HUDEP-2 (cell line): ENCODE measurements around the gene CASTOR1.

Experiments
- DNase-seq, 76 experiments: peaks; one replicate each; lab custom pipeline; 2025; ENCODE audit not compliant: unreplicated experiment in 76 of 76; lab: John Stamatoyannopoulos, UW

Gene CASTOR1

DNA sequence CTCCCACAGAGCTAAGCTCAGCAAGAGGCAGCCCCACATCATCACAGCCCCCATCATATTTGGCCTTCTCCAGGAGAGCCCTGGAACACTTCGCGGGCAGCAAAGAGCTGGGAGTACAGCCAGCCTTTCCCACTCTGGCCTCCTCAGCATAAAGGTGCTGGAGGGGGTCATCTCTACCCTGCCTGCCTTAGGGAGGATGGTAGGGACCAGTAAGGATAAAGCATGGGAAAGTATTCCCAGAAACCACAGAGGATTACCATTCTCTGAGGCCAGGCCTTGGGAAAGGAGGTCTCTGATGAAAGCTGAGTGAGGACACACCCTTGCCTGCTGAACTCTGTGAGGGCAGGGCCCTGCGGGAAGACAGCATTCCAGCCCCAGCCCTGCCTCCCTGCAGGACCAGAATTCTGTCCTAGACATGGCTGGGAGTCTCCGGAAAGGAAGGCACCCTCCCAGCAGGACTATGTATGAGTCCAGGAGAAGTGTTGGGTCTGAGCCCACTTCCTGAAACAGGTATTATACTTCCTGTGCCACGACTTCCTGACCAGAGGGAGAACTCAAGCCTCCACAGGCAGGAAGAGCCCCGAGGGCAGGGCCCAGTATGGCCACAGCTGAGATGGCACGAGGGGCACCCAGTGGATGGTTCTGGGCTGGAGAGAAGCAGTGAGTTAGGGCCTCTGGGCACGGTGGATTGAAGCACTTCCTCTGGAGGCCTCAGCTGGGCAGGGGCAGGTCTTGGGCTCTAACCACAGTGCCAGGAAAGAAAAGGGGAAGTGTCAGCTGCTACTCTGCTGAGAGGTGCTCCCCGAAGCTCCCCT, 12.9 kb upstream of the CASTOR1 start:
- peak in 21 of 76 experiments; percentile 12 to 44 (median 29) for DNase-seq

DNA sequence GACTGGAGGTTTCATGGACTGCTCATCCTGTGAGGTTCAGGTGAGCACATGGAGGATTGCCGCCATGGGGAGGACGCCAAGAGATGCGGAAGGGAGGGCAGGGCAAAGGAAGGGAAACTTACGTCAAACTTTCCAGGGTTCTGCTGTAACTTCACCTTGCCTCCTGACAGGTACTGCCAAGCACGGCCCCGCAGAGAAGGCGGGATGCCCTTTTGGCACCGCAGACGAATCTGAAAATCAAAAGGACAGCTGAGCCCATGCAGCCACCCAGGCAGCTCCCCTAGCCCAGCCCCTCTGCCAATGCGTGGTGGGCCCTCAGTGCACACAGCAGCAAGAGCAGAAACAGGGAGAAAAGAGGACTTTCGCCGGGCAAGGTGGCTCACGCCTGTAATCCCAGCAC, 10.0 kb upstream of the CASTOR1 start:
- no peak for DNase-seq

DNA sequence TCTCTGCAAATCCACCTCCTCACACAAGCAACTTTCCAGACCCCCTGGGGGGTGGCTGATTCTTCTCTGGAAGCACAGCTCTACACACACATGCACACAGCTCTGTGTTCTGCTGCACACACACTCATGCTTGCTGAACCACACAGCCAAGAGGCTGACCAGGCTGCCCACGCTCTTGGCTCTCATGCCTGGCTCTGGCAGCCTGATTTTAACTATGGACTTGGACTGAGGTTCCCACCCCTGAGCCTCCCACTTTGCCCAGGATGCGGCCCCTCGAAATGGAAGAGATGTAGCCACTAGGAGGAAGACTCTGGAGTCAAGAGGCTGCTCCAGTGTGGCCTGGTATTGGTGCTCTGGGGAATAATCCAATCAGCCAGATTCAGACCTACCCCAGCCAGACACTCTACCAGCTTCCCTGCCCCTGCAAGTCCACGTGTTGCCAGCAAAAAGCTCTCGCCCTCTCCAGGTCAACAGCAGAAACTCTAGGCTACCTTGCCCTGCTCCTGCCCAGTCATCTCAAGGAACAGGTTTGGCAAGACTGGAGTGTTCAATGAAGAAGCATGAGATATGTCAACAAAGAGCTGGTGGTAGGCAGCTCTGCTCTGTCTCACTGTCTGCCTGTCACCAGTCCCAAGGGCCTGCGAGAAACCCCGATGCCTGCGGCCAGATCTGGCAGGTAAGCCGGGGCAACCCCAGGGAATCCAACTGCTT, 8.8 kb upstream of the CASTOR1 start:
- no peak for DNase-seq

DNA sequence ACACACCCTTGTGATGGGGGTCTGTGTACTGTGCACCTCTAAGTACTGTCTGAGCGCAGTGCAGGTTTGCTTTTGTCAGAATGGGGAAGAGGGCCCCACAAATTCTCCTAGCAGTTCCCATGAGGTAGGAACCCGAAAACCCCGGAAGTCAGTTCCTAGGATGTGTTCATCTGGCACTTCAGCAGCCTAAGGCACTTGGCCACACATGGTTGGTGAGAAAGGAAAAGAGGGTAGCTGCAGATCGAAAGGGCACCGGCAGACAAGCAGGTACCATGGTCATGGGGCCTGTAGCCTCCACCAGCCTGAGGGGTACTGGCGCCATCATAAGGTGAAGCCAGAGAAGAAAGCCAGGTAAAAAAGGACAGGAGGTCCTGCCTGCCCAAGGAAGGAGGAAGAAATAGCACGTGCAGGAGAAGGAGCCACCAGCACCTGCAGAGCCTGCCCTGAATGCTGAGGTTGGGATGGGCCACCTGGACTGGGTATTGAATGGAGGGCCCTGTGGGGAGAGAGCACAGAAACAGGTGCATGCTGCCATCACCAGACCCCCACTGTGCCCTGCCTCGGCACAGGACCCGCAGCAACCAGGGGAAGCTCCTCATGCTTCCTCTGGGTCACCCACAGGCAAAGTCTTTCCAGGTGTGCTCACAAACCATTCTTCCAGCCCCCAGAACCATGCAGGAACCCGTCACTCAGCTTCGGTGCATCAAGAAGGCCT, 8.1 kb upstream of the CASTOR1 start:
- DNase-seq: no peak

DNA sequence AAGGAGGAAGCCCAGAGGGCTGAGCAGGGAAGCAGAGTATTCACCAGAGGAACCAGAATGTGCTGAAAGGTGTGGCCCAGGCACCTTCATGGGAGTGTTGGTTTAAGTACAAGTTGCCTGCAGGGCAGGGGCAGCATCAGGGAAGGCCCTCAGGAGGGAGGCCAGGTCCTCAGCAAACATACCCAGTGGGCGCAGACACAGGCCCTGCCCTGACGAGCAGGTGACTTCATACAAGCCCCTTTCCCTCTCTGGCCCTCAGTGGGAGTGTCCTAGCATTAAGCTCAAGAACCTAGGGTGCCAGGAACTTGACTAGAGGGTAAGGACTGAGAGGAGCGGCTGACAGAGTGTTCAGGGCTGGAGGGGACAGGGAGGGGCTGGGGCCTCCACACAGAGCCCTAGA, 7.5 kb upstream of the CASTOR1 start:
- DNase-seq: no peak

DNA sequence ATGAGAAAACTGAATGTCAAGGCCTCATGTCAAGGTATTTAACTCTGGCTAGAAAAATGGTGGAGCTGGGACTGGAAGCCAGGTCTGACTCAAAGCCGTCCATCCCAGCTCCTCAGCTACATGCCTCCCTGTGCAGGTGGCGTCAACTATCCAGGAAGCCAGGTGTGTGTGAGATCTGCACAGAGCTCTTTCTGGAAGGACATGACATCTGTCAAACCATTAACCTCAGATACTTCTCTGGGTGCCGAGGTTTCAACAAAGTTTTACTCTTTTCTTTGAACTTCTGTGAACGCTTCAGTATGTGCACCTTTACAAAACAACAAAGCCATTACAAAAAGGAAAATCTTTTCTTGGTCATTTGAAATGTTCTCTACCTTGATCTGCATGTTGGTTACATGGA, 7.0 kb upstream of the CASTOR1 start:
- DNase-seq: no peak

DNA sequence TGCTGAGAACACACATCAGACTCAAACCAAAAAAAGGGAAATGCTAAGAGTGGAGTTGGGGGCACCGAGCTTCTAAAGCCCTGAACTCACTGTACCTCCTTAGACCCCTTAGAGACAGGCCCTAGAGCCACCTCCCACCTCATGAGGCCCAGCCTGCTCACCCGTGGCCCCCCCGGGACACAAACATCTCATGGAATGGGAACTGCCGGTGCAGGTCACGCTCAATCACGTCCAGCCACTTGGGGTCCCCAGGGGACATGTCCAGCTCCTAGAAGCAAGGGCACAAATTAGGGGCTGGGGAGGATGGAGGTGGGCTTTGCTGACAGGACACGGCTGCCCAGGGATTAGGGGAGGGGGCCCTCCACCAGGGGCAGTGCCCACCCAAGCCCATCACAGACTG, 6.3 kb upstream of the CASTOR1 start:
- no peak for DNase-seq

DNA sequence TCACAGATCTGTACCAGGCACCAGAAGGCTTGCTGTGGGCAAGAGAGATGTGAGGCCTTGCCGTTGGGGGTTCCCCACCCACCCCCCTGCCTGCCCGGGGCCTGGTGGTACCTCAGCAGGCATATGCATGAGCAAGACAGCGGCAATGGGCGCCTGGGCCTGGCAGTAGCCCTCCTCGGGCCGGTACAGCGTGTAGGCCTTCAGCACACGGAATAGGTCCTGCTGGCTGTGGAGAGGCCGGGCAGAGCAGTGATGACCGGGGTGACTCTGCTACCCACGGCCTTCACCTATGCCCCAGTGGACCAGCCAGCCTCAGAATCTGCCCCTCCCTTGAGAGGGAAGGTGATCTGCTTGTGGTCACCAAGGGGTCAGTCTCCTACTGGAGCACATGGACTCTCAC, 5.5 kb upstream of the CASTOR1 start:
- DNase-seq: no peak

DNA sequence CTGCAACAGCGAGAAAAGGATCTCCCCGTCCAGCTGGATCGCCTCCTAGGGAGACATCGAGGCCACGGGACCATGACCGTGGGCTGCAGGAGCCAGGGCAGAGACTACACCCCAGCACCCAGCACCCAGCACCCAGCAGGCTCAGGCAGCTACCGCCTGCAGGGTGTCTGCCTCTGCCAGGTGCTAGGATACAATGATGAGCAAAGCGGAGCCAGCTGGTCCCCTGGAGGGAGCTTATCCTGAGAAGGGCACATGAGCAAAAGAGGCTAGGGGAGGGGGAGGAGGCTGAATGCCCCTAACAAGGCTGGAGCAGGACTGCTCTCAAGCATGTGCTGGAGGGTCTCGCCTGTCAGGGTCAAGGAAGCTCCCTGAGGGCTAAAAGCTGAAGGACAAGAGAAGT, 4.8 kb upstream of the CASTOR1 start:
- DNase-seq: no peak

DNA sequence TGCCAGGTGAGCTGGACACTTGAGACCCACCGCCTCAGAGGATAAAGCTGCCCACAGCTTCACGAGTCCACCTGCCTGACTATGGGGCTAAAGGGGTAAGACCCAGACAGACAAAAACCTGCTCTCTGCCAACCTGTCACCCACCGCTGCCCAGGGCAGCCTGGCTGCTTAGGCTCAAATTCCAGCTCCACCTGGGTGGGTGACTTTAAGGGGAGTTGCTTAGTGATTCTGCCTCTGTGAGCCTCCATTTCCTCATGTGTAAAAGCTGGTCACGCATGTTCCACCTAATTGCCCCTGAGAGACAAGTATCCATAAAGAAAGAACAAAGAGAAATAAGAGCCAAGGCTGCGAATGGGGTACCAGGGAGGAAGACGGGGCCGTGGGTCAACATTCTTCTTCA, 3.7 kb upstream of the CASTOR1 start:
- no peak for DNase-seq

DNA sequence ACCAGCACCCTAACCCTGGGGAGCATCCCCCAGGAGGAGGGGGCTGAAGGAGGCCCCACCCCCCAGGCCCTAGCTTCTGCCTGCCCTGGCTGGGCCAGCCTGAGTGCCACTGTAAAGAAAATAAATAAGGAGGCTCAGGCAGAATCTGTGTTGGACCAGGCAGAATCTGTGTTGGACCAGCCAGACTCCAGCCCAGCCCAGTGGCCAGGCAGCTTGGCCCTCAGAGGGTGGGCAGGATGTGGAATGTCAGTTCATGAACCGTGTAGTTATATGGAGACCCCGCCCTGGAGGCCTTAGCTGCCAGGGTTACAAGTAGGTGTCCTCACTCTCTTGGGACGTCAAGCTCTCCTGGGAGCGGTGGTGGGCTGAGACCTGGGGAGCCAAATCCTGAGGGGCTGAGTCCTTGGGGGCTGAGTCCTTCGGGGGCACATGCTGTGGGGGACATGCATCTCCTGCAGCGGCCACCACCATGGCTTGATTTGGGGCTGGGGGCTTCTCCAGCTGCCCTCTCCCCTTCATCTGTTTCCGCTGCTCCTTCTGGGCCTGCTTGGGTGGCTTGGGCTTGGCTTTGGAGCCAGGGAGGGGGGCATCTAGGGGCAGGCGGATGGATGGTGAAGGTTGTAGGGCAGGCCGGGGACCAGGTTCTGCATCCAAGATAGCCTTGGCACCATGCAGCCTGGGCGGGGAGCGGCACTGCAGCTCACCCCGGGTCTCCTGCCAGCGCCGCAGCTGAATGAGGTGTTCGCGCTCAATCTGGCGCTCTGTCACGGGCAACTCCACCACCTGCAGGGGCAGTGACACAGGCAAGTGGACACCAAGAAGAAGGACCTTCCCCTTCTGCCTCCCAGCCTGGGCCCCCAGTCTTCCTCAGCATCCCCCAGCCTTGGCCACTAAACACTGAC, 3.0 kb upstream of the CASTOR1 start:
- no peak for DNase-seq

DNA sequence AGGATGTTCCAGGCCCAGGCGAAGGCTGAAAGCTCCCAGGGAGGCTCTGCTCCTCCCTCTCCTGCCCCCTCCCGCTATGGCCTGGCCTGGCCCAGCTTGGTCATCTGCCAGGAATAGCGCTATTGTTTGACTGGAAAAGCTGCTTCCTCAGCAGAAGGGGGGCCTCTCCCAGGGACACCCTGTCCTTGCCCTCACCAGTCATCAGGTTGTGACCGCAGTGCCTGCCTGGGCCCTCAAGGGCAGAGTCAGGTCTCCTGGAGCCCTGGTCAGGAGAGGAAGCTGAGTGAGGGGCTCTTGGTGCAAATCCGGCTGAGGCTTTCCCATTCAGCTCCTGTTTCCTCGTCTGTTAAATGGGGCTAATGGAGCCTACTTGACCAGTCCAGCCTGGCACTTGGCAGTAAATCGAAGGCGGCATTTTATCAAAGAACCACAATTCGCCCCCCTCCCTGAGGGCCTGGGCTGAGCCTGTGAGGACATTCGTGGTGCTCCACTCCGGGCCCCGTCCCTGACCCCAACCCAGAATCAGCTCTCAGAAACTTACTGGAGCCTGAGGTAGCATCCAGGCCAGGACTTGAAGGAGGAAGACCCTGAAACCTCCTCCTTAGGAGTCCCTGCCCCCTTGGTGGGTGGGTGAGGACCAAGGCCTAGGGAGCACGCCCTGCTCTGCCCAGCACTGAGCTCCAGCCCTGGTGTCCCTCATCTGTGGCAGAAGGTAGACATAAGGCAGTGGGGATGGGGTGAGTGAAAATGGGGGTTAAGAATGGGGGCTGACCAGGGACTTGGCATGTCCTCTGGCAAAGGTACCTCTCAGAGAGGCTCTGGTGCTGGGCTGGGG, 2.0 kb upstream of the CASTOR1 start:
- DNase-seq: peak in 24 of 76 experiments; percentile 9 to 38 (median 23)

DNA sequence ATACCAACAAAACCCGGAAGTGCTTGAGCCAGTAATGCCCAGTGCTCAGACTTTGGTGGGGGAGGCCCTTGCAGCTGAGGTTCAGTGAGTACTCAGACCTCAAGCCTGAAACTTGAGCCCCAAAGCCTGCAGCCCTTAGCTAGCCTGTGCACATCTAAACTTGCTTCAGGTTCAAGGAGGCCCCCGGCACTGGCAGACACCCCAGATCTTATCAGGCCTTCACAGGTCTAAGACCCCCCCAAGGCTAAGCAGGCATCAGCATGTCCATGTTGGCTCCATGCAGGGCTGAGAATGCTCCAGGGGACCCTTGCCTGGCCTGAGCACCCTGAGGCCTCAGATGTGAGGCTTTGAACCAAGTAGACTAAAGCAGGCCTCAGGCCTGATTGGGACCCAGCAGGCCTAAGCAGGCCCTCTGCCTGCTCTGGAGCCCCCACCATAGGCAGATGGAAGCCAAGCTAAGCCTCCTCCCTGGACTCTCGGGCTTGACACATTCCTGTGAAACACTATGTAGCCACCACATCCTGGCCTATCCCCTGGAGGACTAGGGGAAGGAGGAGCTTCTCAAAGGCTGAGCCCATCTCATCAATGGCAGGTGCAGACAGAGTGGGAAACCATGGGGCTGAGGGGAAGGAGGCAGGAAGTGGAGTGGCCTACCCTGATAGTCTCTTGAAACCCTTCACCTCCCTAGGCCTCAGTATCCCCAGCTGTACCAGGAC, 1.2 kb upstream of the CASTOR1 start:
- DNase-seq: peak in 1 of 76 experiments; percentile 46

DNA sequence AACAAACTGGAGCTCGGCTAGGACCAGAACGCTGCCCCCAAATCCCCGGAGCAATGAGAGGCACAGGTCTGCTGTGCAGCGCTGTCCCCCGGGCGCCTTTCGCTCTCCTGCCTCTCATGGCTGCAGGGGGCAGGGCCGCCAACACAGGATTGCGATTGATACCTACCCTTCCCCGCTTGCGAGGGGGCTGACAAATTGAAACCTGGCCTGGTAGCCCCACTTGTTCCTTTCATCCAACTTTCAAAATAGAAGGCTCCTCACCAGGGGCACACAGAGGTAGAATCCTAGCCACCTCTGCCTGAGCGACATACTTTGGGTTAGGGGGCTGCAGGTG, 642 bp upstream of the CASTOR1 start:
- DNase-seq: peak in 2 of 76 experiments; percentile 45 to 70

DNA sequence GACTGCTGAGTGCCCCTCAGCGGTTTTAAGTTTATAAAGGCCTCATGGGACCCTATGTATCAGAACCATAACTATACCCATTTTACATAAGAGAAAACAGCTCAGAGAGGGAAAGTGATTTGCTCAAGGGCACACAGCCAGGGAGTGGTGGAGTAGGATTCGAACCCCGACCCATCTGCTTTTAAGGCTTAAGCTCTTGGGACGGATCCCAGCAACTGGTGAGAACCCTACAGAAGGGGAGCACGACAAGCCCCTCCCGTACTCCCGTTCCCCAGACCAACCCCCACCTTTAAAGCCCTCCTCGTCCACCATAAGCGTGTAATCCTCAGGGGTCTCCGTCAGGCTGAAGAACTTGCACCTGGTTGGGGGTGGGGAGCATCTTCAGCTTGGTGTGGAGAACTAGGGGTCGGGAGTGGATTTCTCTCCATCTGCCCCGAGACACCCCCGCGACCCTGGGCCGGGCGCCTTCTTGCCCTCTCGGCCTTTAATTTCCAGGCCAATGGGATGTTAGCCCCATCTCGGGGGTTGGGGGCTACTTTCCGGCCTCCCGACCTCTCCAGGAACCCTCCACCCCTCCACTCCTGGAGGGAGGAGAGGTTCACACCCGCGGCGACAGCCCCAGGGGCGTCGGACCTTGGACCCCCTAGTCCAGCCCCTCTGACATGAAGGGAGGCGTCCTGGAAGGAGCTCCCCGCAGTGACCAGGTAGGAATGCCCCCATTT, 725 bp downstream of the CASTOR1 start:
- no peak for DNase-seq

DNA sequence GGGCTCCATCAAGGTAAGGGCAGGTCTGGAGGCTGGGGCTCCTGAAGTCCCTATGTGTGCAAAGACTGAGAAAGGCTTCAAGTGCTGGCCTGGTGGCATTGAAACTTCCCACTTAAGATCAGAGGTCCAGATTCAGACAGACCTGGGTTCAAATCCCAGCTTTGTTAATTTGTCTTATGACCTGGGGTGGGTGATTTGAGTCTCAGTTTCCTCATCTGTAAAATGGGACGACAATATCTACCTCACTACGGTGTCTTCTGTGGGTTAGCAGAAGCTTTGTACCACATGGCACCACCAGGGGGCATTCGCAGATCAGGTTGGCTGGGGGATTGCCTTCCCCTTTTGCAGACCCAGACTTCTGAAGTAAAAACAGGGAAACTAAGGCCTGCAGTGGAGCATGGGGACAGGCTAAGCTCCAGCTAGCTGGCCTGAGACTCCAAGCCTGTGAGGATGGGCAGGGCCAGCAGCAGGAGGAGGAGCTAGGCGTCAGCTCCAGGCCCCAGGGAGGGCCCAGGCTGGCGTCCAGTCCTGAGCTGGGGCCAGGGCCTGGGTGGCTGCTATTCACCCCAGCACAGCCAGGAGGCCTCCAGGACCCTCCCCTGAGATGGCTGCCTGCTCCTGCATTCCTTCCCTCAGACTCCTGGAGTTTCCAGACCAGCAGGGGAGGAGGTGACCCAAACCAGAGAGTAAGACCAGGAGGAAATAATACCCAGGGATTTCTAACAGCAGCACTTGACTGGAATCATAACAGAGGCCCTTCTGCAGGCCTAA, 1.5 kb downstream of the CASTOR1 start:
- DNase-seq: peak in 69 of 76 experiments; percentile 17 to 87 (median 72)

DNA sequence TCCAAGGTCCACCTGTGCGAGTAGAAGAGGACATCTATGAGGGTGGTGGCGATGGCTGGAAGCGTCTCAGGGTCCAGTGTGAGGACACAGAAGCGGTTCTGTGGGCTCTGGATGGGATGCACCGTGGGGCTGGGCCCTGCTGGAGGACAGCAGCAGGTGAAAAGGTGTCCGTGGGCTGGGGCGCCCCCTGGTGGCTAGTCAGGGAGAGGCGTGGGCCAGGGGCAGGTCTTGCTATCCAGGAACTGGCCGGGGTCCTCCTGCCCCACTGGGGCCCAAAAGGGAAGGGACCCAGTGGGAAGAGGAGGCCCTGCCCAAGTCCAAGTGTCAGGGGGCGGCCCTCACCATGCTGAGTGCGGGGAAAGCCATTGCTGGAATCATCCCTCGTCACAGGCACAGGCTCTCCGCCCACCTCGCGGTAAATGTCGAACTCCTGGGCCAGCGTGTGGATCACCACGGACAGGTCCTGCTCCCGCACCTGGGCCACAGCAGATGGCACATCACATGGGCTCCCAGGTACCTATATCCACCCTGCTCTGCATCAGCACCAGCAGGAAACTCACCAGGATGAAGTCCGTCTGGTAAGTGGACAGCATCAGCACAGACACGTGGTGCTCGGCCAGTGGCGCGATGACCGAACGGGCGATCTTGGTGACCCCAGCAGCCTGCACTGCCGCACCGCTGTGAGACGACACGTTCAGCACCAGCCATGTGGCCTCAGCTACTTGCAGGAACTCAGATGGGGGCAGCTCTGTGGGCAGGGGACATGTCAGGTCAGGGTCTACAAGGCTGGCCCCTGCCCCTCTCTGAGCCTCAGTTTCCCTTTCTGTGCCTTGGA, 2.3 kb downstream of the CASTOR1 start:
- DNase-seq: peak in 70 of 76 experiments; percentile 15 to 89 (median 67)
